Lower leg skin (tissue), 3 donors: ENCODE data around the gene RCOR1.

Experiments used
- CTCF ChIP-seq, 3 donors: fragments of 450-650 bp; IDR thresholded peaks; one replicate each; pipeline ENCODE4 v1.5.1; 2016; ENCODE audit warnings: antibody characterized with exemption in 3 of 3, mild to moderate bottlenecking in 3 of 3, moderate library complexity in 2 of 3
- POLR2A ChIP-seq, 2 donors: fragments of 450-650 bp; IDR thresholded peaks; one replicate each; pipeline ENCODE4 v1.6.1; 2016 to 2017; ENCODE audit warnings: antibody characterized with exemption in 2 of 2, mild to moderate bottlenecking in 1 of 2, moderate library complexity in 1 of 2

GRCh38 chr14:102588821-102589220 lies 3.6 kb upstream of the RCOR1 start:
- TF ChIP-seq CTCF (IDR thresholded peaks at IDR 0.05) (no peak), POLR2A (IDR thresholded peaks at IDR 0.05) (no peak)
